Cardiac muscle cell (in vitro differentiated cells and primary cell): ENCODE measurements around the gene STYK1. TPM values are rescaled to one million over a fixed set of nuclear protein-coding genes. Genes with fewer than 3 reads are reported as not detected.

Experiments
- DNase-seq, 2 donors: peaks; one replicate each; pipeline versions ENCODE4 v3.0.0 to v3.0.0-alpha.2; 2010 to 2017; ENCODE audit warnings: low read depth in 1 of 2, low spot score in 1 of 2
- H3K27ac ChIP-seq: fragments of 200-600 bp; sonication (generic); 2 replicates; pipeline ENCODE4 v1.5.1; 2016
- H3K27me3 ChIP-seq: fragments of 200-600 bp; sonication (generic); 2 replicates; pipeline ENCODE4 v1.6.0; 2016; ENCODE audit warnings: control low read depth
- H3K36me3 ChIP-seq: fragments of 200-600 bp; sonication (generic); 2 replicates; pipeline ENCODE4 v1.5.1; 2016; ENCODE audit warnings: control low read depth
- H3K4me1 ChIP-seq: fragments of 200-600 bp; sonication (generic); 2 replicates; pipeline ENCODE4 v1.8.1; 2017; ENCODE audit warnings: low read depth, mild to moderate bottlenecking, mixed run types
- H3K4me3 ChIP-seq: fragments of 200-600 bp; sonication (generic); 2 replicates; pipeline ENCODE4 v1.5.1; 2016; ENCODE audit warnings: mild to moderate bottlenecking
- H3K9me3 ChIP-seq: fragments of 200-600 bp; sonication (generic); 2 replicates; pipeline ENCODE4 v1.5.1; 2017; ENCODE audit warnings: low read depth, mild to moderate bottlenecking, control low read depth
- CTCF ChIP-seq: IDR thresholded peaks from 2 replicates; pipeline ENCODE4 v1.5.1; 2012; ENCODE audit warnings: low read depth, mild to moderate bottlenecking, low read length
- polyA plus RNA-seq: library from polyadenylated mRNA; unstranded; fragments of >200 nt; fragmentation: Nextera tagmentation; extraction: Ambion mirVana; gene quantifications from 2 replicates; pipeline ENCODE4 v1.2.1, GENCODE V29; 2016
- total RNA-seq: library from RNA; depleted of rRNA; stranded (reverse); fragments of >200 nt; gene quantifications from 2 replicates; pipeline ENCODE4 v1.2.3, GENCODE V29; 2016

STYK1 gene
- total and polyA plus RNA-seq, 2 experiments from 2014 or later, result 0.21 to 0.65 TPM

- no peaks in the 10 kb centered on the region for H3K9me3 ChIP-seq
- H3K27ac ChIP-seq, result no peak overlapping the region
- H3K4me3 ChIP-seq, result no peak overlapping the region
- H3K27me3 ChIP-seq, result no peaks in the 10 kb centered on the region
- peaks cover 4% of the 10 kb centered on the region for H3K4me1 ChIP-seq
- DNase-seq, result no peak
- no peaks in the 10 kb centered on the region for H3K36me3 ChIP-seq
- TF ChIP-seq CTCF, result no peak
These were observed 38.5 kb downstream of the STYK1 start for GRCh38 chr12:10635306-10635705.

DNA sequence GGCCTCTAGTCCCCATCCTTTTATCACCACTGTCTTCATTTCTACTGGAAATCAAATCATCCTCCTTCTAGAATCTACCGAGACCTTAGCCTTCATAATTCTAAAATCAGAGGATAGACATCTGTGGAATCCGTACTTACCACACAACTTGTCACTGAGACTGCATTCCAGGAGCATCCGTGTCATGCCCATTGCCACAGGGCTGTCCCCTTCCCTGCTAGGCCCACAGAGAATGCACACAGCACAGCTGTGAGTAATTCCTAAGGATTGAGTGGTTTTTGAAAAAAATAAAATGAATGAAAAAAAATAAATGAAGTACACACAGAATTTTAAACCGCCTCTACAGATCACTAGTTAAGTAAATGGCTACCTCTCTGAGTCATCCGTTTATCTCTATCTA, 39.4 kb downstream of the STYK1 start:
- no peak overlapping the region for H3K4me3 ChIP-seq
- no peaks in the 10 kb centered on the region for H3K36me3 ChIP-seq
- H3K27me3 ChIP-seq, result no peaks in the 10 kb centered on the region
- no peaks in the 10 kb centered on the region for H3K9me3 ChIP-seq
- no peak overlapping the region for H3K27ac ChIP-seq
- no peak for TF ChIP-seq CTCF
- H3K4me1 ChIP-seq, result no peaks in the 10 kb centered on the region
- peak in 1 of 2 donors; percentile 4 for DNase-seq

DNA sequence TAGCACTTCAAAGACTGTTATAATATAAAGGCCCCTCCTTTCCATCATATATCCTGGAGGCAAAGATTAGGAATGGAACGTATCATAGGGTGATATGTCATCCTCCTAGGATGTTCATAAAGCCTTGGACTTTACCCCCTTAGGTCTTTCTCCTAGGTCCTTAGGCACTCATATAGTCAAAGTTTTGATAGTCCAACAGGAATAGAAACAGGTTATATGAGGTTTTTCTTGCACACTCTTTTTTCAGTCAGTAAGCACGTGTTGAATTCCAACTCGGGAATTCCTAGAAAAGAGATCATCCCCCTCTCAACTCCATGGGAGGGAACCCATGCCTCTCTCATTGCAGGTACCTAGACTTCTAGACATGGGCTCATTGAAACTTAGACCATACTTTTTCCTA, 40.3 kb downstream of the STYK1 start:
- Histone ChIP-seq H3K27me3 (no peaks in the 10 kb centered on the region), H3K27ac (no peak overlapping the region), H3K9me3 (no peaks in the 10 kb centered on the region), H3K4me1 (no peaks in the 10 kb centered on the region), H3K36me3 (no peaks in the 10 kb centered on the region), H3K4me3 (no peak overlapping the region)
- no peak for TF ChIP-seq CTCF
- no peak for DNase-seq

- H3K27me3 ChIP-seq, result no peaks in the 10 kb centered on the region
- H3K36me3 ChIP-seq, result no peaks in the 10 kb centered on the region
- H3K27ac ChIP-seq, result no peak overlapping the region
- no peak overlapping the region for H3K4me3 ChIP-seq
- peak in 1 of 2 donors; percentile 13 for DNase-seq
- no peak for TF ChIP-seq CTCF
- H3K4me1 ChIP-seq, result no peaks in the 10 kb centered on the region
- no peaks in the 10 kb centered on the region for H3K9me3 ChIP-seq
These were observed 41.6 kb downstream of the STYK1 start for GRCh38 chr12:10632226-10632625.

DNA sequence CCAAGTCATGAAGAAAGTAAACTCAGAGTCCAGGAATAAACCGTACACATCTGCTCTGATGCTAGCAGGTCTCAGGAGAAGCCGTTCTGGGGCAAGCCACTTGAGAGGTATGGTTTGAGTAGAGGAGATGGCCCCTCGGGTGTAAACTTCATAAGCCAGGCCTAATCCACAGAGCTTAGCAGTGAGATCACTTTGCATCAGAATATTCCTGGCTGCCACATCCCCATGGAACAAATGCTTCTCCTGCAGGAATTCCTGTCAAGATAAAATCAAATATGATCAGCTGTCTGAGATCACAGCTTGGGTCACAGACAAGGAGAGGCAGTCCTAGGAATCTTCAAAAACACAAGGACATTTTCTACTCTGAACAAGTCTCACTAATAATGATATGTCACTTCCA, 49.2 kb downstream of the STYK1 start:
- Histone ChIP-seq H3K27ac (no peak overlapping the region), H3K9me3 (no peaks in the 10 kb centered on the region), H3K27me3 (peaks cover 2% of the 10 kb centered on the region), H3K4me1 (no peaks in the 10 kb centered on the region), H3K36me3 (no peaks in the 10 kb centered on the region), H3K4me3 (no peak overlapping the region)
- no peak for DNase-seq
- no peak for TF ChIP-seq CTCF

GRCh38 chr12:10623131-10623530, 50.7 kb downstream of the STYK1 start:
- no peak for TF ChIP-seq CTCF
- Histone ChIP-seq H3K4me3 (no peak overlapping the region), H3K27me3 (peaks cover 3% of the 10 kb centered on the region), H3K27ac (no peak overlapping the region), H3K9me3 (no peaks in the 10 kb centered on the region), H3K4me1 (no peaks in the 10 kb centered on the region), H3K36me3 (no peaks in the 10 kb centered on the region)
- DNase-seq, result no peak
